SH-SY5Y (cell line): ENCODE results near the gene PDE1C.

ENCODE experiments used
- GATA2 ChIP-seq: IDR thresholded peaks from 2 replicates; pipeline ENCODE4 v1.6.1; 2011; ENCODE audit warnings: mild to moderate bottlenecking, low read depth, low read length
- GATA3 ChIP-seq: IDR thresholded peaks from 2 replicates; pipeline ENCODE4 v1.6.1; 2011; ENCODE audit warnings: low read depth, mild to moderate bottlenecking, low read length, moderate library complexity

The PDE1C gene

GRCh38 chr7:32059289-32060011, 10.8 kb downstream of the PDE1C start:
- TF ChIP-seq GATA2: no peak
- TF ChIP-seq GATA3: no peak

- TF ChIP-seq GATA3 (no peak), GATA2 (no peak)
These were observed 12.2 kb downstream of the PDE1C start for GRCh38 chr7:32058002-32058401.

DNA sequence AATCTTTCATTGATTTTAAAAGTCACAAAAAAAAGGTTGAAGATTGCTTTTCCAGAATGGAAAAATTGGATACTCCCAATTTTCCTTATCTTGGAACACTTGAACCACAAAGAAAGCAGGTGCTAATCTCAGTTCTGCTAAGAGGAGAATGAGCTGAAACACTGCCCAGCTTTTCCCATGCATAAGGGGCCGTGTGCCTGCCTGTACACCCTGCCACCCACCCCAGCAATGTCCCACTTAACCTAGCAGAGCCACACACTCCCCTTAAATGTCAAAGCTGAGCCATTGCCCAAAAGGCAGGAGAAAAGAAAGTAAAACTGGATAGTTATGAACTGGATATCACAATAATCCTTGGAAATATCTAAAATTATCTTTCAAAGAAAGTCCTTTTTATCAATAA, 13.4 kb downstream of the PDE1C start:
- TF ChIP-seq GATA2 (no peak), GATA3 (no peak)

DNA sequence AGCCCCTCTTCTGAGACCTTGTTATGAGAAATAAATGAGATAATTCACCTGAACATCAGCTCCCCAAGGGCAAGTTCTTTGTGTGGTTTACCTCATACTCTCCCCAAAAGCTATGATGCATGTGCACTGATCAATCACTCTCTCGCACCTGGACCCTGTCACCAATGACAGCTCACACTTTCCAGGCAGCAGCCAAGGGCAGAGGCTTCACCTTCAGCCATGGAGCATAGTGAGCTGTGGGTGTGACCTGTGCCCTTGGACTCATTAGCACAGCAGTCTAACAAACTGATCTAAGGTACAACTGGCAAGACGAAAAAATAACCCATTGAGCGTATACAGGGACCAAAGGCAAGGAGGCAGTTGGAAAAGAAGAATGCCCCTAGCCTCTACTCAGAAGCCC, 17.0 kb downstream of the PDE1C start:
- TF ChIP-seq GATA2 (no peak), GATA3 (no peak)

DNA sequence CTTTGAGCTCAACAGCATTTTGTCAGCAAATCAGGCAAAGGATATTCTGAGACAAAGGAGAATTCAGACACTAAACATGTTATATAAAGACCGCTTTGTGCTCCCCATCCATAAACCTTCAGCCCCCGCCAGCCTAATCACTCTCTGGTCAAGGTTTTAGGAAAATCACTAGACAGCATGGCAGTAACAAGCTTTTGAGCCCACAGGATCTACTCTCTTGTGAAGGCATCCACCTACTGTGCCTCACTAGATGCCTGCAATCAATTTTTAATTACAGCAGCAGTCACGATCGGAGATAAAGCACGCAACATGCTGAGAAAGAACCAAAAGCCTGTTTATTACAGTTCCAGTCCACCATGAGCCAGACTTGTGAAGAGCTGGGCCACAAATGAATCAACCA, 19.1 kb downstream of the PDE1C start:
- no peak for TF ChIP-seq GATA2
- no peak for TF ChIP-seq GATA3

DNA sequence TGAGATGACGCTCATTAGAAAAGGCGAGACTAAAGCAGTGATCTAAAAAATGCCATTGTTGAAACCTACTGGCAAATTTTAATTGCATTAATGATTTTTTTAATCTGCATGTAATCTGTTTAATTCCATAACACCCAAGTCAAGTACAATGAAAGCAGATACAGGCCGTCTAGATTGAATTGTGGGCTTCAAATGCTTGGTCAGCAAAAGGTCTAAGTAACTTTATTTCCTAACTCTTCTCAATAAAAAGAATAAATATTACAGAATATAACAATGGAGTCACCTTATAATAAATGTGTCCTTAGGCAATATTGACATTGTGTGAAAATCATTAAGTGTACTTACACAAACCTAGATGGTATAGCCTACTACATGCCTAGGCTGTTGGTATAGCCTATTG, 20.6 kb downstream of the PDE1C start:
- TF ChIP-seq GATA3: no peak
- TF ChIP-seq GATA2: no peak

DNA sequence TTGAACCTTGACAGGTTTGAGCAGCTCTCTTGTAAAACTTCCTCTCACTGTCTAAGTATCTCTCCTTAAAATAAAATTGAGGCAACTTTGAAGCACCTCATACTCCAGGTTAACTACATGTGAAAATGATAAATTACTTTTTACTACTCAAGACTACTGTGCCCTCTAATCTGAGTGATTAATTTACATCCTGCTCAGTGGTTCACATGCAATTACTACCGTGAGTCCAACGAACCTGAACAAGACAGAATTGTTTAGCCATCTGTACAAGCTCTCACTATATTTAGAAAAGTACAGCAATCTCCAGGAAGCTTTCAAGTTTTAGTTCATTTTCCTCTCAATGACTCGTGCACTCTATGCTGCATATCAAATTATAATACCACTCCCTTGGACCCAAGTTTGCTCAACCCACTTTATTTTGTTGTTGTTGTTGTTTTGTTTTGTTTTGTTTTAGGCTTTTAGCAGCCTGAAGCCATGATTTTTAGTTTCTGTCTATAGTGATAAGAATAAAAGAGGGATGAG, 21.2 kb downstream of the PDE1C start:
- TF ChIP-seq GATA2 (no peak), GATA3 (no peak)

GRCh38 chr7:32047801-32048200, 22.4 kb downstream of the PDE1C start:
- TF ChIP-seq GATA2 (no peak), GATA3 (no peak)

GRCh38 chr7:32047075-32047474, 23.1 kb downstream of the PDE1C start:
- TF ChIP-seq GATA2 (no peak), GATA3 (no peak)

GRCh38 chr7:32045228-32045627, 25.0 kb downstream of the PDE1C start:
- no peak for TF ChIP-seq GATA3

DNA sequence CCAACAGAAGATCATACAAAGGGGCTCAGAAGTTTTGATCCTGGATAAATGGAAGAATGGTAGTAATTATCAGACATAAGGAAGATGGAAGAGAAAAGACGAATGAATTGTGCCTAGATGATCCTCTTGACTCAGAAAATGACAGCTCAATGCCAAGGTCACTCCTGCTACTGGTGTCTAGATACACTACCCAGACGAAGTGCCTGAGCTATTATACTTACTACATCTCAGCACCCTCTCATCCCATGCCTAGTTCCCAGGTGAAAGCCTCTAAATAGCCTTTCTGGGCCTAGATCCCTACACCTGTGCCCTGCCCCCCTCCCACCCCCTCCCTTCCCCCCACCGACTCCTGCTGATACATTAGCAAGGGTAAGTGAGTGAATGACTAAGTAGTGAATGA, 25.5 kb downstream of the PDE1C start:
- no peak for TF ChIP-seq GATA3
- TF ChIP-seq GATA2: no peak

DNA sequence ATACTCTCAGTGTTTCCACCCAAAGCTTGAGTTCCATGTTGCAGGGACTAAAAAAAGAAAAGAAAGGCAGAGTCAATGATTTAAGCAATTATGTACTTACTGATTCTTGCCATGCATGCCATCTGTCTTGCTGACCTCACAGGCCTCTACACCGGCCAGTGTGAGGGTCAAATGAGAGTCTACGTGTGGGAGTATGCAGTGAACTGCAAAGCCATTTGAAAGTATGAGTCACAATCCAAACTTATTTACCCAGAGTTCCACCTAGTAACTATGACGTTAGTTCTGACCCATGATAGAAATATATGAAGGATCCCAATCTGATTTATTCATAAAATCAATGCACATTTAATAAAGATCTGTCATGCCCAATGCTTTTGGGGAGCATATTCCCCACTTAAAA, 26.5 kb downstream of the PDE1C start:
- TF ChIP-seq GATA3 (no peak), GATA2 (no peak)

- TF ChIP-seq GATA2: no peak
- TF ChIP-seq GATA3: no peak
These were observed 27.3 kb downstream of the PDE1C start for GRCh38 chr7:32042900-32043299.

- TF ChIP-seq GATA3 (no peak), GATA2 (no peak)
These were observed 31.0 kb downstream of the PDE1C start for GRCh38 chr7:32039000-32039756.

DNA sequence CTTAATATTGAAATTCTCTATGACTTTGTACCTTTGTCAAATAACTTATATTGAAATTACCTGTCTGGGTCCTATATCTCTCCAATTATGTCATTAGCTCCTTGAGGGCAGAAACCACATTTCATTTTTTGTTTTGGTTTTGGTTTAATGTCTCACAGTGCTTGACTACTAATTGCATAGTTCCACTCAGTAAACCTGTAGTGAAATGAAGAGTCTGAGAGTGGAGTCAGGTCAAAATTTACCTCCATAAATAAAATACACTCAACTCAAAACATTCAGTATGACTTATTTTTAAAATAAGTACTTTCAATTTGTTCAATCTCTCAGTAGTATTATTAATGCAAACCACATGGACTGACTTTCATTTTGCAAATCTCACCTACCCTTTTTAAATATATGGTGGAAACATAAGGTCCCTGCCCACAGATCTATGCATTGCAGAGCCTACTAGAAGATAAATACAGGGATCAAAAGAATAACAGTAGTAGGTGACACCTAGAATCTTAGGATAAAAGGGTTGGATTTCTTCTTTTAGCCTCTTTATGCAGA, 32.5 kb downstream of the PDE1C start:
- TF ChIP-seq GATA2 (no peak), GATA3 (no peak)

DNA sequence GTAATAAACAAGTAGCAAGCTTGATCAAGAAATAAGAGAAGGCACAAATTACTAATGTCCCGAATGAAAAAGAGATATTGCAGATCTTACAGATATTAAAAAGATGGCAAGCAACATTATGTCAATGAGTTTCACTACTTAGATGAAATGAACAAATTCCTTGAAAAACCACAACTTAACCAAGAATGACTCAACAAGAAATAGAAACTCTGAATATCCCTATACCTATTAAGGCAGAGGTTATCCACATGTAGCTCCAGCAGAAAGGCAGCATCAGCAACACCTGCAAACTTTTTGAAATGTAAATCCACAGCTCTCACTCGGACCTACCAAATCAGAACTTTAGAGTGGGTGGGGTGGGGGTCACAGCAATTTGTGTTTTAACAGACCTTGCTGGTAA, 33.6 kb downstream of the PDE1C start:
- TF ChIP-seq GATA3: no peak
- TF ChIP-seq GATA2: no peak
